Hepatocyte (in vitro differentiated cells): ENCODE data around the gene MRPL14.

Experiments
- CTCF ChIP-seq: fragments of 200-600 bp; sonication (generic); IDR thresholded peaks from 2 replicates; pipeline ENCODE4 v1.5.1; 2016; ENCODE audit warnings: antibody characterized with exemption, mild to moderate bottlenecking; ENCODE audit not compliant: poor library complexity
- EZH2 ChIP-seq: fragments of 200-600 bp; sonication (generic); IDR thresholded peaks from 2 replicates; pipeline ENCODE4 v1.6.1; 2016; ENCODE audit warnings: antibody characterized with exemption, mild to moderate bottlenecking, borderline replicate concordance
- EZH2phosphoT487 ChIP-seq: fragments of 200-600 bp; sonication (generic); IDR thresholded peaks from one replicate; pipeline ENCODE4 v1.6.1; 2018; ENCODE audit warnings: antibody characterized with exemption, mild to moderate bottlenecking, low read depth, moderate library complexity; ENCODE audit not compliant: unreplicated experiment, severe bottlenecking

DNA sequence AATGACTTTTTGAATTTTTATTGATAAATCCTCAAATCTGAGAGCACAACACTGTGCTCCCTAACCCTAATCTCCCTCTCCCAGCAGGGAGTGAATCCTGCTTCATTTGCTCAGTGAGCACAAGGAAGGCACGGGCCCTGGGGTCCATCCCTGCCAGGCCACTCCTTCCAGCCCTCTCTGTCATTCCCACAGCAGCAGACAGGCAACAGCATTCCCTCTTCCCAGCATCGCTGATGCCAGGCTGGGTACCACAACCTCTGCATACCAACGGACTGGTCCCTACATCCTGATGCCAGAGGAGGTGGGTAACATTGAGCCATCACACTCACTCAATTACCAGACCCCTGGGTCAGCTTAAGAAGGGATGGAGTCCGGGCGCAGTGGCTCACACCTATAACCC is 34.2 kb downstream of the MRPL14 start:
- TF ChIP-seq CTCF (no peak), EZH2phosphoT487 (no peak), EZH2 (no peak)
